HL-60 (cell line): ENCODE measurements around the gene ADH4.

Source experiments
- DNase-seq, 2 experiments: peaks; one replicate each; pipeline ENCODE4 v3.0.0-alpha.2; 2010 to 2020; ENCODE audit warnings: low read depth in 1 of 2, low spot score in 1 of 2
- H3K27ac ChIP-seq: fragments of 250-450 bp; sonication (Bioruptor Pico); replicated peaks from 2 replicates; pipeline ENCODE4 v1.5.1; 2020; ENCODE audit warnings: mild to moderate bottlenecking, moderate library complexity
- H3K27me3 ChIP-seq: fragments of 250-450 bp; sonication (Bioruptor Pico); 2 replicates; pipeline ENCODE4 v1.5.1; 2021; ENCODE audit warnings: mild to moderate bottlenecking, moderate library complexity; ENCODE audit not compliant: insufficient read depth, poor library complexity, severe bottlenecking
- H3K4me3 ChIP-seq: replicated peaks from 2 replicates; pipeline ENCODE4 v1.5.1; 2011; ENCODE audit warnings: mild to moderate bottlenecking, control low read depth, low read length; ENCODE audit not compliant: insufficient read depth
- GABPA ChIP-seq: IDR thresholded peaks from 2 replicates; pipeline ENCODE4 v1.6.1; 2012; ENCODE audit warnings: low read depth
- POLR2AphosphoS5 ChIP-seq: IDR thresholded peaks from 2 replicates; pipeline ENCODE4 v1.6.1; 2012; ENCODE audit warnings: low read depth
- SPI1 ChIP-seq: IDR thresholded peaks from 2 replicates; pipeline ENCODE4 v1.6.1; 2012; ENCODE audit warnings: low read depth, mild to moderate bottlenecking, borderline replicate concordance
- TF ChIP-seq, protein P1 (sequence below): IDR thresholded peaks from 2 replicates; pipeline ENCODE4 v1.6.1; 2012; ENCODE audit warnings: low read depth; ENCODE audit not compliant: insufficient replicate concordance
- TF ChIP-seq, protein P2 (sequence below): IDR thresholded peaks from one replicate; pipeline ENCODE4 v1.5.1; 2011; ENCODE audit warnings: low read length, control low read depth, inconsistent platforms; ENCODE audit not compliant: insufficient read depth

ADH4 gene

DNA sequence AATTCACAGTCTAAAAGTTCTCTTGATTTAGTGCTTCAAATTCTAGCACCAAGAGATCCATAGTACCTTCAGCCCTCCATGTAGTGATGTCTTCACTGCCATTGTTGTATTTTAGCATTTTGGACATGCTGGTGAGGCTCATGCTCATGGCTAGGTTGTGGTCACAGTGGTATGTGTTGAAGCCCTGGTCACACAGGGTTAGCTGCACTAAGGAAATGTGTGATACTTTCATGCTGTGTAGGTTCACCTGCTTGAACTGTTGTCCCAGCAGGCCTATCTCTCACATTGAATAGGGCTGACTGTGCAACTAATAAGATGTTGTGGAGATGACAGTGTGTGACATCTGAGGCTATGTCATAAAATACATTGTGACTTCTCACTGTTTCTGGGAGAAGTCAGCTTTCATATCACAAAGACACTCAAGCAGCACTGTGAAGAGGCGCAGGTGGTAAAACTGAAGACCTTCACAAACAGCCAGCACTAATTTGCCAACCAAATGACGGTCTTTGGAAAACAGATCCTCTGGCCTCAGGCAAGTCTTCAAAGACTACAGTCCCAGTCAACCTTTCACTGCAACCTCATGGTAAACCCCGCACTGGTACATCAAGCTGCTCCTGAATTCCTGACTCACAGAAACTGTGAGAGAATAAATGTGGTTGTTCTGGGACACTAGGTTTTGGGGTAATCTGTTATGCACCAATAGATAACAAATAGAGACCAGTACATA is 17.4 kb upstream of the ADH4 start:
- Histone ChIP-seq H3K27ac (no peak overlapping the region), H3K4me3 (no peak overlapping the region), H3K27me3 (no peaks in the 10 kb centered on the region)
- DNase-seq, result no peak
- TF ChIP-seq, protein P1, sequence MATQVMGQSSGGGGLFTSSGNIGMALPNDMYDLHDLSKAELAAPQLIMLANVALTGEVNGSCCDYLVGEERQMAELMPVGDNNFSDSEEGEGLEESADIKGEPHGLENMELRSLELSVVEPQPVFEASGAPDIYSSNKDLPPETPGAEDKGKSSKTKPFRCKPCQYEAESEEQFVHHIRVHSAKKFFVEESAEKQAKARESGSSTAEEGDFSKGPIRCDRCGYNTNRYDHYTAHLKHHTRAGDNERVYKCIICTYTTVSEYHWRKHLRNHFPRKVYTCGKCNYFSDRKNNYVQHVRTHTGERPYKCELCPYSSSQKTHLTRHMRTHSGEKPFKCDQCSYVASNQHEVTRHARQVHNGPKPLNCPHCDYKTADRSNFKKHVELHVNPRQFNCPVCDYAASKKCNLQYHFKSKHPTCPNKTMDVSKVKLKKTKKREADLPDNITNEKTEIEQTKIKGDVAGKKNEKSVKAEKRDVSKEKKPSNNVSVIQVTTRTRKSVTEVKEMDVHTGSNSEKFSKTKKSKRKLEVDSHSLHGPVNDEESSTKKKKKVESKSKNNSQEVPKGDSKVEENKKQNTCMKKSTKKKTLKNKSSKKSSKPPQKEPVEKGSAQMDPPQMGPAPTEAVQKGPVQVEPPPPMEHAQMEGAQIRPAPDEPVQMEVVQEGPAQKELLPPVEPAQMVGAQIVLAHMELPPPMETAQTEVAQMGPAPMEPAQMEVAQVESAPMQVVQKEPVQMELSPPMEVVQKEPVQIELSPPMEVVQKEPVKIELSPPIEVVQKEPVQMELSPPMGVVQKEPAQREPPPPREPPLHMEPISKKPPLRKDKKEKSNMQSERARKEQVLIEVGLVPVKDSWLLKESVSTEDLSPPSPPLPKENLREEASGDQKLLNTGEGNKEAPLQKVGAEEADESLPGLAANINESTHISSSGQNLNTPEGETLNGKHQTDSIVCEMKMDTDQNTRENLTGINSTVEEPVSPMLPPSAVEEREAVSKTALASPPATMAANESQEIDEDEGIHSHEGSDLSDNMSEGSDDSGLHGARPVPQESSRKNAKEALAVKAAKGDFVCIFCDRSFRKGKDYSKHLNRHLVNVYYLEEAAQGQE, result no peak
- TF ChIP-seq GABPA (no peak), POLR2AphosphoS5 (no peak), SPI1 (no peak)
- TF ChIP-seq, protein P2, sequence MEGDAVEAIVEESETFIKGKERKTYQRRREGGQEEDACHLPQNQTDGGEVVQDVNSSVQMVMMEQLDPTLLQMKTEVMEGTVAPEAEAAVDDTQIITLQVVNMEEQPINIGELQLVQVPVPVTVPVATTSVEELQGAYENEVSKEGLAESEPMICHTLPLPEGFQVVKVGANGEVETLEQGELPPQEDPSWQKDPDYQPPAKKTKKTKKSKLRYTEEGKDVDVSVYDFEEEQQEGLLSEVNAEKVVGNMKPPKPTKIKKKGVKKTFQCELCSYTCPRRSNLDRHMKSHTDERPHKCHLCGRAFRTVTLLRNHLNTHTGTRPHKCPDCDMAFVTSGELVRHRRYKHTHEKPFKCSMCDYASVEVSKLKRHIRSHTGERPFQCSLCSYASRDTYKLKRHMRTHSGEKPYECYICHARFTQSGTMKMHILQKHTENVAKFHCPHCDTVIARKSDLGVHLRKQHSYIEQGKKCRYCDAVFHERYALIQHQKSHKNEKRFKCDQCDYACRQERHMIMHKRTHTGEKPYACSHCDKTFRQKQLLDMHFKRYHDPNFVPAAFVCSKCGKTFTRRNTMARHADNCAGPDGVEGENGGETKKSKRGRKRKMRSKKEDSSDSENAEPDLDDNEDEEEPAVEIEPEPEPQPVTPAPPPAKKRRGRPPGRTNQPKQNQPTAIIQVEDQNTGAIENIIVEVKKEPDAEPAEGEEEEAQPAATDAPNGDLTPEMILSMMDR, result no peak

DNA sequence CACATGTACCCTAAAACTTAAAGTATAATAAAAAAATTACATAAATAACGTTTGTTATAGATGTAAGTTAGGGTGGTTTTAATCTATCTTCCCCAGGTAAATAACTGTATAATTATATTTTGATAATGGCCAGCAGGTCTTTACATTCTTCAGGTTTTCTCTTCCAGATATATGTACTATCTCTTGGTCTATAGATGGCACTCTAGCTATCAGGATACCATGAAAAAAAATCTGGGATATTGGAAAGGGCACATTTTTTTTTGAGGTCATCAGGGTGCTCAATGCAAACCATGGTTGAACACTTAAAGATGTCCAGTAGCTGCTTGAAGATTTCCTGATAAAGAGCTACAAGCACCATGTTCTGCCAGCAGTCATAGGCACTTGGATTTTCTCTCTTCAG is 15.6 kb upstream of the ADH4 start:
- no peak overlapping the region for H3K27ac ChIP-seq
- no peak overlapping the region for H3K4me3 ChIP-seq
- TF ChIP-seq SPI1 (no peak), POLR2AphosphoS5 (no peak), GABPA (no peak)
- TF ChIP-seq, protein P2, result no peak
- TF ChIP-seq, protein P1, result no peak
- H3K27me3 ChIP-seq, result no peaks in the 10 kb centered on the region
- no peak for DNase-seq

DNA sequence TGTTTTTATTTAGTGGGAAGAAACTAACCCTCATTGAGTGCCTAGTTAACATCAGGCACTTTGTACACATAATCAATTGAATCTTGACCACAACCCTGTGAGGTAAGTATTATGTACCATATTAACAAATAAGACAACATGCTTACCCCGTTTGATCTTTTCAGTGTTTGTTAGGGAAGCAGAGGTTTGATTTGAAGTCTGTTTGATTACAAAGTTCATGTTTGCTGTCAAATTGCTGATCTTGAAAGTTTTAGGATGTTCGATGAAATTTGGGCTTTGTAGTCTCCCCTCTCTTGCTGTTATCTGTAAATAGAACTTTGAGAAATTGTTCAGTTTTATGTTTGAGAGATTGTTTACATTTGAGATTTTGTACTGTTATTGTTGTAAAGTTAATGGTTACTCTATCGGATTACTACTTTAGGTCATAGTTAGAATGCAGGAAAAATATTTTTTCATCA is 13.4 kb upstream of the ADH4 start:
- no peak for DNase-seq
- Histone ChIP-seq H3K27me3 (no peaks in the 10 kb centered on the region), H3K27ac (no peak overlapping the region), H3K4me3 (no peak overlapping the region)
- TF ChIP-seq, protein P1, result no peak
- TF ChIP-seq GABPA (no peak), SPI1 (no peak), POLR2AphosphoS5 (no peak)
- TF ChIP-seq, protein P2, result no peak
